ENCODE data around the gene SKAP1. TPM values are rescaled to one million over a fixed set of nuclear protein-coding genes. Genes with fewer than 3 reads are reported as not detected.
A peak's percentile ranks its signal among the peaks of the same experiment; 100 is the strongest.

The SKAP1 gene
- total RNA-seq, 1 donor from 2014 or later: not detected

- H3K36me3 ChIP-seq: no peaks in the 10 kb centered on the region
- H3K9me3 ChIP-seq (ENCODE audit: low read depth): no peaks in the 10 kb centered on the region
- Mint-ChIP-seq H3K36me3 (no peaks in the 10 kb centered on the region), H3K4me1 (peaks cover 55% of the 10 kb centered on the region), H3K27ac (no peak overlapping the region), H3K4me3 (no peak overlapping the region), H3K9me3 (no peaks in the 10 kb centered on the region), H3K27me3 (ENCODE audit: insufficient read depth, low read depth) (peaks cover 16% of the 10 kb centered on the region)
- H3K9ac ChIP-seq: no peak overlapping the region
- no peak overlapping the region for H3K4me2 ChIP-seq
- no peaks in the 10 kb centered on the region for H3K79me2 ChIP-seq (ENCODE audit: low read depth)
- H3F3A ChIP-seq (ENCODE audit: low read depth): peaks cover 5% of the 10 kb centered on the region
- peak; percentile 72 for DNase-seq (ENCODE audit: low spot score)
- no peak overlapping the region for H2AFZ ChIP-seq (replicated peaks)
- TF ChIP-seq CTCF (IDR thresholded peaks at IDR 0.05) (peak; percentile 68), EZH2phosphoT487 (IDR thresholded peaks at IDR 0.05) (peak; percentile 24), EZH2 (IDR thresholded peaks at IDR 0.05) (no peak)
- H3K27ac ChIP-seq: no peak overlapping the region
- H3K4me3 ChIP-seq: no peak overlapping the region
- H3K27me3 ChIP-seq: peaks cover 38% of the 10 kb centered on the region
- no peaks in the 10 kb centered on the region for H4K20me1 ChIP-seq (ENCODE audit: low read depth)
- H3K4me1 ChIP-seq: peaks cover 25% of the 10 kb centered on the region
Measured at GRCh38 chr17:48153691-48154358, 276.2 kb downstream of the SKAP1 start.

DNA sequence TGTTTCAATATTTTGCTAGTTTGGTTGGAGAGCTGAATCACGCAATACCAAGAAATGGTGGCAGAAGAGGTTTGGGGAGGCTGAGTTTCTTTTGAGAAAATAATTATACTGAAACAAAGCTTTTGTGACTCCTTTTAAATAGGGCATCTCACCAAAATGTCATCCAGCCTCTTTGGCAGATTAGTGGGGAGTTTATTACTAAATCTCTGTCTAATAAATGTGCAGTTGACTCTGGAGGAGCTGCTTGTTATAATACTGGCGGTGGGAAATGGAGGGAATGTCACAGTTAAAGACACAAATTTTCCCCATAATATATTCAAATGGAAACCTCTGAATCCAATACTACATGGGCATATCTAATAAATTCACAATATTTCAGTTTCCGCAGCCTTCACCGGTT lies 277.7 kb downstream of the SKAP1 start:
- no peak for TF ChIP-seq EZH2phosphoT487 (IDR thresholded peaks at IDR 0.05)
- TF ChIP-seq EZH2 (IDR thresholded peaks at IDR 0.05): no peak
- no peak for TF ChIP-seq CTCF (IDR thresholded peaks at IDR 0.05)
- no peak overlapping the region for H2AFZ ChIP-seq (replicated peaks)
- H3K4me2 ChIP-seq: no peak overlapping the region
- peaks cover 25% of the 10 kb centered on the region for H3K4me1 ChIP-seq
- H3K9ac ChIP-seq: no peak overlapping the region
- no peaks in the 10 kb centered on the region for H4K20me1 ChIP-seq (ENCODE audit: low read depth)
- H3K4me3 Mint-ChIP-seq: no peak overlapping the region
- H3K79me2 ChIP-seq (ENCODE audit: low read depth): no peaks in the 10 kb centered on the region
- no peak for DNase-seq (ENCODE audit: low spot score)
- H3K27ac Mint-ChIP-seq: no peak overlapping the region
- no peaks in the 10 kb centered on the region for H3K9me3 ChIP-seq (ENCODE audit: low read depth)
- H3K9me3 Mint-ChIP-seq: no peaks in the 10 kb centered on the region
- peaks cover 4% of the 10 kb centered on the region for H3F3A ChIP-seq (ENCODE audit: low read depth)
- H3K4me3 ChIP-seq: no peak overlapping the region
- peaks cover 69% of the 10 kb centered on the region for H3K4me1 Mint-ChIP-seq
- no peak overlapping the region for H3K27ac ChIP-seq
- no peaks in the 10 kb centered on the region for H3K36me3 Mint-ChIP-seq
- H3K27me3 ChIP-seq: peaks cover 44% of the 10 kb centered on the region
- H3K36me3 ChIP-seq: no peaks in the 10 kb centered on the region
- peaks cover 20% of the 10 kb centered on the region for H3K27me3 Mint-ChIP-seq (ENCODE audit: insufficient read depth, low read depth)

DNA sequence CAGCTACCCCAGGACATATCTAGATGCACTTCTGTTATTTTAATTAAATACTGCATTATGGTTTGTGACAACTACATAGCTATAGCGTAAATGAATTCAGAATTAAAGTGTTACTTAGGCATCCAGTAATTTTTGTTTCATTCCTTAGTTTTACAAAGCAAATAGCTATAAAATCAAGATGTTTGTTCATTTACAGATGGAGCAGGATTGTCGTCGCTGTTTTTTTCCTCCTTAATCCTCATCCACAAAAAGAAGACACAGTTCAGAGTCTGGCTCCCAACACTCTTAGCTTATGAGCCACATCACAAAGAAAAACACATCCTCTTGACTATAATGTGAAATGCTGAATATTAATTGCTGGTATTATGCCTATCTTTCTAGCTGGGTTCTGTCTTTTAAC lies 278.8 kb downstream of the SKAP1 start:
- H3K36me3 ChIP-seq: no peaks in the 10 kb centered on the region
- peaks cover 50% of the 10 kb centered on the region for H3K27me3 ChIP-seq
- Mint-ChIP-seq H3K36me3 (no peaks in the 10 kb centered on the region), H3K4me1 (peaks cover 63% of the 10 kb centered on the region), H3K27ac (no peak overlapping the region), H3K27me3 (ENCODE audit: insufficient read depth, low read depth) (peaks cover 22% of the 10 kb centered on the region), H3K4me3 (no peak overlapping the region), H3K9me3 (no peaks in the 10 kb centered on the region)
- H3F3A ChIP-seq (ENCODE audit: low read depth): peaks cover 4% of the 10 kb centered on the region
- no peak for DNase-seq (ENCODE audit: low spot score)
- no peaks in the 10 kb centered on the region for H3K9me3 ChIP-seq (ENCODE audit: low read depth)
- H3K4me2 ChIP-seq: peak overlapping the region; percentile 4
- no peak overlapping the region for H3K4me3 ChIP-seq
- peaks cover 21% of the 10 kb centered on the region for H3K4me1 ChIP-seq
- H3K79me2 ChIP-seq (ENCODE audit: low read depth): no peaks in the 10 kb centered on the region
- no peaks in the 10 kb centered on the region for H4K20me1 ChIP-seq (ENCODE audit: low read depth)
- no peak overlapping the region for H2AFZ ChIP-seq (replicated peaks)
- H3K27ac ChIP-seq: no peak overlapping the region
- H3K9ac ChIP-seq: no peak overlapping the region
- TF ChIP-seq CTCF (IDR thresholded peaks at IDR 0.05) (no peak), EZH2phosphoT487 (IDR thresholded peaks at IDR 0.05) (no peak), EZH2 (IDR thresholded peaks at IDR 0.05) (no peak)
